NOMO-1 treated with dmso at 0.1 percent for 144 hours (cell line): ENCODE measurements around the gene ADORA2A.

Experiments used
- DNase-seq: peaks from one replicate; lab custom pipeline; 2025; ENCODE audit not compliant: unreplicated experiment; lab: John Stamatoyannopoulos, UW

The ADORA2A gene

DNA sequence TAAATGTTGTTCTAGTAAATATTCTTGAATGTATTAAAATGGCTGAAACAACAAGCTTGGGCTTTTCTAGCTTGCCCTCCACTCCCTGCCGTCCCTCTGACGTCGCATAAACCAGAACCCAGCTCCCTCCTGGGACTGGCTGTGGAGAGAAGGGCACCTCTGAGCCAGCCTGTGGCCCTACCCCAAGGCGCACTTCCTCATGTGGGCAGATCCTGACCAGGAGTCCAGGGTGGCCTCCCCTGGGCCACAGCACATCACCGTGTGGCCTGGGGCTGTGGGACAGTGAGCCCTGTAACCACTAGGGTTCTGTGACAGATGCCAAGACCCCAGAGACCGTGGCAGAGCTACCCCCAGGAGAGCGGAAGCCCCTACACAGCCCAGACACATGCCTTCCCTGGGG is 10.2 kb upstream of the ADORA2A start:
- no peak for DNase-seq

DNA sequence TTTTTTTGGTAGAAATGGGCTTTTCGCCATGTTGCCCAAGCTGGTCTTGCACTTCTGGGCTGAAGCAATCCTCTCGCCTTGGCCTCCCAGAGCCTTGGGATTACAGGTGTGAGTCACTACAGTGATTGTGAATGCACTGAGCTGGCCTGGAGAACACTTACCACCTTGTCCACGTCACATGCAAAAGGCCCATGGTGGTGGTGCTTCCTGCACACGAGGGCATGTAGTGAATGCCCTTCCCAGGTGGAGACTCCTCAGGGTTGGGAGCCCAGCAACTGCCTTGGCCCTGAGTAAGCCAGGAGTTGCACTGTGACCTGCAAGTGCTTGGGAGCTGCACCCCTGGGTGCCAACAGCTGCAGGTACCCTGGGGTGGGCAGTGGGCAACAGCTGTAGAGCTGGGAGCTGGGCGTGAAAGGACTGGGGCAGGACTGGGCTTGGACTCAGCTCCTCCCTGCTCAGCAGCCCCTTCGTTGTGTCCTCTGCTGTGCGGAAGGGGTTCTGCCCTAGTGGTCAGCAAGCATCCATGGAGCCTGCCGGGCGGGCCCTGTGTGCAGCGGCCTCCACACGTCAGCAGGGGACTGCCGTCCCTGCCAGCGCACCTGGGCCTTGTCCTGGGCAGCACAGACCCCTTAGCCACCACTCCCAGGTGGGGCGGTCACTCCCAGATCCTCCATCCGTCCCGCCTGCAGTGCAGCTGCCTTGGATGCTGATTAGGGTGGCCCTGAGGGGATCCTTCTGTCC is 9.3 kb upstream of the ADORA2A start:
- no peak for DNase-seq

DNA sequence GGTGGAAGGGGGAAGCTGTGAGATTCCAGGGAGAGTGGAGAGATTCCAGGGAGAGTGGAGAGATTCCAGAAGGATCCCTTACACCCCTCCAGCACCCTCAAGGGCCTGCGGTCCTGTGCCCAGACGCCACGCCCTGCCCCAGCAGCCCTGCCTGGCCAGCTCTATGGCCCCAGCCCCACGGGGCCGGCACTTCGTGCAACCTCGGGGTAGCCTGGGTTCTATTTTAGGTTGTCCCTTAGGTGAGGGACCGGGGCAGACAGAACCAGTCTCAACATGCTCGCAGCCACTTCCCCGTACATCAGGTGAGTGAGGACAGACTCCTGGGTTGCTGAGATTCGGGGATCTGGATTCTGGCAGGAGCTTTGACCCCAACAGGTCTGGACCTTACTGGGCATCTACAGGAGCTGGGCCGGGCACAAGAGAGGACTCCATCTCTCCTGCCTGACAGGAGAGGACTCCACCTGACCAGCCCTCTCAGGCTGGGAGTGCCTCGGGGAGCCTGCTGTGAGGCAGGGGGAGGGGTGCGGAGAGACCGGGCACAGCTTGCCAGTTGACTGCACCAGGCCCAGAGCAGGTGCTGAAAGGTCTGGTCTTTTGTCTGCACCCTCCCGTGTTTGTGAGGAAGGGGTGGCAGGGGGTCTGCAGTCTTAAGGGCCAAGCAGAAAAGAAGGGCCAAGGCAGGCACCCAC is 8.5 kb upstream of the ADORA2A start:
- DNase-seq, result no peak

GRCh38 chr22:24419475-24419850 is 7.9 kb upstream of the ADORA2A start:
- DNase-seq, result no peak

DNA sequence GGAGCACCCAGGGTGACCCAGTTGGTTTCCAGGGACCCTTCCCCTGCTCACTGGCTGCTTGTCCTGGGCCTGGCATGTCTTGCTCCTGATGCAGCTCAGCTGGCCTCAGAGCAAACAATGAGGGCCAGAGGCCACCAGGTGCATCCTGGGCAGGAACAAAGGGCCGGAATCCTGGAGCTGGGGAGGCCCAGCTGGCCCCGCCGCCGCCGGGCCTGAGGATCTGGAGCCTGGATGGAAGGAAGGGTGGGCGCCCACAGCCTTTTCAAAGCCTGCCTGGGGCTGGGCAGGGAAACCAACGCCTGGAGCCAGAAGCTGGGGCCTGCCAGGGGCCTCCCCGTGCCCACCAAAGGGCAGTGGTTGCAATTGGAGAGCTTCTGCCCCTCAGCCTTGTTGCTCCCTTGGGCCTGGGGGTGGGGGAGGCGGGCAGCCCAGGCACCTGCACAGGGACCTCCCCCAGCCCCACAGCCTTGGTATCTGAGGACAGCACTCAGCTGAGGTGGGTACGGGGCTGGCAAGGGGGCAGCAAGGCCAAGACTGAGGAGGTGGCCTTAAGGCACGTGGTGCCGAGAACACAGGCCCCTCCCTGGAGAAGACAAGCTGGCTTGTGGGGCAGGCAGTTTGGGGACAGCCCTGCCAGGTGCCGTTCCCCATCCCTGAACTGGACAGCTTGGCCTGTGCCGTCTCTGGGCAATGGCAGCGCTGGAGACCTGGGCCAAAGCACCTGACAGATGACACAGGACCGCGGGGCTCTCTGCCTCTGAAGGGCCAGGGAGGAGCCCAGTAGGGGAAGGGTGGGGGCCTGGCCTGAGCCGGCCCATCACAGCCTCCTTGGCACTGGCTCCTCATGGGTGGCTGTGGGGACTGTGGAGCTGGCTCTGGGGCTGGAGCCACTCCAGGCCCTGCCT is 7.1 kb upstream of the ADORA2A start:
- DNase-seq, result no peak

- no peak for DNase-seq
Measured at GRCh38 chr22:24420977-24421343, 6.4 kb upstream of the ADORA2A start.

- peak; percentile 12 for DNase-seq
Measured at GRCh38 chr22:24421428-24421931, 5.9 kb upstream of the ADORA2A start.

DNA sequence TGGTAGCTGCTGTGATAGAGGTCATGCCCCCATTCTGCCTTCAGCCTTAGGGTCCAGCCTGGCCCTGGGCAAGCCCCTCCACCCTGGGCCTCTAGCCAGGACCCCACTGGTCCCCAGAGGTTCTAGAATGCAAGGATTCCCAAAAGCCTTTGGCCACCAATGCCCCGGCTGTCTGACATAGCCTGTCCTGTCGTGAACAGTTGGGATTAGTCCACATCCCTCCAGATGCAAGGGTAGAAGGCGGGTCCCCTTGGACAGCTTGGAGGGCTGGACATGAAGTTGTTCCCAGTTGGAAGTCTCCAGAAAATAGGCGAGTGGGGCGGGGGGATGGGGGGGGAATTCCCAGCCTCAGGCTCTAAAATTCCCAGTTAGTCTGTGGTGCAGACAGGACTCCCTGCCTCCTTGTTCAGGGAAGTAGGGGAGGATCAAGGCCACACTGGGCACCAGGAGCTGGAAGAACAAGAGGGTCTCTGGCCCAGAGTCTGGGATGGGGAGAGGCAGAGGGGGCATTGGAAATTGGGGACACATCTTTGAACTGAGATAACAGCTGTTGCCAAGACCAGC is 5.2 kb upstream of the ADORA2A start:
- no peak for DNase-seq

DNA sequence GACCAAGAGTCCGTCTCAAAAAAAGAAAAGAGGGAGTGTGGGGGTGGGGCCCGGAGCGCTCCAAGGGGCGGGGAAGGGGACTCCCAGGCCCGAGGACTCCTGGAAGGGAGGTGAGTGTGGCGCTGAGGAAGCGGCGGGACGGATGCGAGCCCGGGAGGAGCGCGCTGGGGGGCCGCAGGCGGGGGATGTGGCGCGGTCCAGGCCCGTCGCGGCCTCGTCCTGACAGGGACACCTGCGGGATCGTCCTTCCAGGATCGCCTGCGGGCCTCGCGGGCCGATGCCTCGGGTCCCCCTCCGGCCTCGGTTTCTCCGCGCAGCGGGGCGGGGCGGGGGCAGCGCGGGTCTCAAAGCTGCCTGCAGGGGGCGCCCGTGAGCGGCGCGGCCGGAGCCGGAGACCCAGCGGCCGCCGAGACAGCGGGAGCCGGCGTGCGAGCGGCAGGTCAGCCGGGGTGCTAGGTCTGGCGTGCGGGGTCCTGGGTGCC is 3.8 kb upstream of the ADORA2A start:
- DNase-seq, result peak; percentile 24

DNA sequence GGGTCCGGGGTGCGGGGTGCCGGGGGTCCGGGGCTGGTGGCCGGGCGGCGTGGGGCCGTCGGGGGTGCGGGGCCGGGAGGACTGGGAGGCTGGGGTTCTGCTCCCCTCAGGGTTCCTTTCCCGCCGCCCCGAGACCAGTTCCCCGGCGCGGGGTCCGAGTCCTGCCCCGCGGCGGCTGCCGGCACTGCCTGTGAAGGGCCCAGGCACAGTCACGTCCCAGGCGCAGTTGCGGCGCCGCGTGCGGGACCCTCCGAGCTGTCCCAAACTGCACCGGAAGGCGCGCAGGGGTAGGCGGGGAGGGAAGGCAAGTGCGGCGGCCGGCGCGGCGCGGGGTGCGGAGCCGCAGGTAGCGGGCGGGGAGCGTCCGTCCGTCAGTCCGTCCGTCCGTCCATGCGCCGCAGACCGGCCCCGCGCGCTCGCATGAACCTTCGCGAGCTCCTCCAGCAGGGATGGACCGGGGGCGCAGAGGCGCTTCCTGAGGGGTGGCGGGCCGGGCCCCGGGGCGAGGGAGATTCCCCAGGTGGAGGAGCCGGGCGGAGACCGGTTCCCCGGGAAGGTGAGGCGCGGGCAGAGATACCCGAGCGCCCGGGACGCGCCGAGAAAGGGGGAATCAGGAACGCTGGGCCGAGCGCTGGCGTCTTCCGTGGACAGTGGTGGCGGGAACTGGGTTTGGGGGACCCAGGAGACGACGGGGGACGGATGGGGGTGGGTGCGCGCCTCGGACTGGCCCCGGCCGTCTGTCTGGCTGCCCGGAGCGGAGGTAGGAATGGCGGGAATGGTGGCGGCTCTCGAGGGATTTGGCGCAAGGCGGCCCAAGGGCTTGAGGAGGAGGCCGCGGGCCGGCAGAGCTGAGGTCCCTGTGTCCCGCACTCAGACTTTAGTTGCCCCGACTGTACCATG is 3.1 kb upstream of the ADORA2A start:
- DNase-seq, result no peak

- no peak for DNase-seq
Measured at GRCh38 chr22:24424901-24425775, 2.3 kb upstream of the ADORA2A start.

DNA sequence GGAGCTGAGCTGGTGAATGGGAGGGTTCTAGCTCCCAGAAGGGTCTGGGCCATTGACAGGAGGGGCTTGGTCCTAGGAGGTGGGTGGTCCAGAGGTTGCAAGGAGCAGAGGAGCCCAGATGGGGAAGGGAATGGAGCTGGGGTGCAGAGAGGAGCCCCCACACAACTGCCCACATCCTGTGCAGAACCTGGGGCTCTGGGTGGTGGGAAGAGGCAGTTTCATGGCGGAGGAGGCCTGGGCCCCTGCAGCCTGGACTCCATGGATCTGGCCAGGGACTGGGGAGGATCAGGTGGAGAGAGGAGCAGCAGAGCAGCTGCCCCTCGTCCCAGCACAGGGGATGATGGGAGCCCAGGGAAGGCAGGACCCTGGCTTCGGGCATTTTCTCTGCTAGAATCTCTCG is 963 bp upstream of the ADORA2A start:
- no peak for DNase-seq

DNA sequence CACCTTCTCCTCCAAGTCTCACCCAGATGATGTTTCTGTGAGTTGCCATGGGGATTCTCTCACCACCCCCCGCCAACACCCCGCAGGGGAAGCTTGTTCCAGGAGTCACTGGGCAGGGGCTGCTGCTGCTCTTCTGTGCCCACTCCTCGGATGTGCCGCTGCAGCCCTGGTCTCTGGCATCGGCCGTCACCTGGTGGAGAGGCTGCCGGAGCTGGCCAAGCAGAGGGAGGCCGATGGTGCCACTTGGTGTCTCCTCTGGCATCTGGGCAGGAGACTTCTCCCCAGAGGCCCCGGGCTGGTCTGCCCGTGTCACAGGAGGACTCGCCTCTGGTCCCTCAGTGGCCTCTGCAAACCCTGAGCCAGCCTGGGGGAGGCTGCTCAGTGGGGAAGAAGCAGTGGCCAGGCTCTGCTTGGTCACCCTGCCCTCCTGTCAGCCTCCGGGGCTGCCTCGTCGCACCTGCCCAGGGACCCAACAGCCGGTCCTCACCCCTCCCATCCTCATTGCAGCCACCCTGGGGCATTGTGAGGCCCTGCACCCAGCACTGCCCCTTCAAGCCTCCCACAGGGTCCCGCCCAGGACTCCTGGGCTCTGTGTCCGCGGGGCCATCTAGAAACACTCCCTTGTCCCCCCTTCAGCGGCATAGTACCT is 424 bp upstream of the ADORA2A start:
- DNase-seq, result no peak

DNA sequence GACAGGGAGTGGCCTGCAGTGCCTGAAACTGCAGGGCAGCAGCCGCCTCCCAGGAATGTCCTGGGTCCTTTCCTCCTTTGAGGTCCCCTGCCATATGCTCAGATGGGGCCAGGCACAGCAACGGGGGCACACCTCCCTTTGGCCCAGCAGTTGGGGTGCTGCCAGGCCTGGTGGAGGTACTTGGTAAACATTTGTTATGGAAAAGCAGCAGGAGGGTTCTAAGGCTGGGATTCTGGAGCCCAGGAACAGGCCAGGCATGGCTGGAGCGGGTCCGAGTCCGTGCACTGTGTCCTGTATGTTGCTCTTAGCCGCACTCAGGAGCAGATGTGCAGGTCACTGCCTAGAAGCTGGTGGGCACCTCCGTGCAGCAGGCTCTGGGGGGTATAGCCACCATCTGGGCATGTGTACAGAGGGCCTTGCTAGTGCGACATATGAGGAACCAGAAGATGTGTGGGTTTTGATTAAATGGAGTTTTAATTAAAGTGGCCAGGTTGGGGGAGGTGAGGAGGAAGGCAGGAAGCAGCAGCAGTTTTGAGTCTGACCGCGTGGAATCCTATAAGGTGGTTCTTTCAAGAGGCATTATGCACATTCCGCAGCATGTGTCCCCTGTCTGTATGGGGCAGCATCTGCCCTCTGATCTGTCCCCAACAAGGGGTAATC is 1.5 kb downstream of the ADORA2A start:
- DNase-seq, result no peak

DNA sequence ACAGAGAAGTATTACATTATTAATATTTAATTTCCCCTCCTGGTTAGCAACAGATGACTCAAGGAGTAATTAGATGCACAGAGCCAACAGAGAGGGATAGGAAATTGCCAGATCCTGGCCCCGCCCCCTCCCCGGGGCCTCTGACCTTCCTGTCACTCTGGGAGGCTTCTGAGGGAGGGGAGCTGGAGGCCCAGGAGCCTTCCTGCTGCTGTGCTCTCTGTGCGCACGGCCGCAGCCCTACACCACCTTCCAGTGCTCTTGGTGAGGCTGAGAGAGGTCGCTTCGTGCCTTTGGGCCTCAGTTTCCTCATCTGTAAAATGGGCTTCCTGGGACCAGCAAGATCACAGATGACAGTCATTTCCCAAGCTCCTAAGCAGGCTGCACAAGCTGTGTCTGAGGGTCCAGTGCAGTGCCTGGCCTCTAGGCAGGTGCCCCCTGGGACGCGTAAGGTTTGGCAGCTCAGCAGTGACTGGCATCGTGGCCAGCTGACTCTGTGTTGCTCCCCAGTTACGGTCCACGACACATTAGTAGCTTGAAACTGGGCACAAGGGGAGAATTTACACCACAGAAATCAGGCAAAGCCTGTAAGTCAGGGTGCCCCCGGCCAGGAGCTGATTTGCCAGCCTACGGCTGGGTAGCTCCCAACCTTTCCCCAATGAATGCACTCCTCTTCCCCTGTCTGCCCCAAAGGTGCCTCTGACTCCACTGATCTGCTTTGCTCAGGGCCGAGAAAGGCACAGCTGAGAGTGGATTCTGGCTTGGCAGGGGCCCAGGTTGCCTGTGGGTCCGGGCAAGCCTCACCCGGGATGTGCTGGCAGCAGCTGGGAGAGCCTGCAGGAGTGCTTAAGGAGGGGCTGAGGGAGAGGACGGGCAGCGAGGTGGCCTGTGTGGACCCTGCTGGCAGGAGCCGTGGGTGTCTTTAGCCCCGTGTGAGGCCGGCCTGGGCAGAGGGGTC is 2.3 kb downstream of the ADORA2A start:
- DNase-seq, result peak; percentile 66

DNA sequence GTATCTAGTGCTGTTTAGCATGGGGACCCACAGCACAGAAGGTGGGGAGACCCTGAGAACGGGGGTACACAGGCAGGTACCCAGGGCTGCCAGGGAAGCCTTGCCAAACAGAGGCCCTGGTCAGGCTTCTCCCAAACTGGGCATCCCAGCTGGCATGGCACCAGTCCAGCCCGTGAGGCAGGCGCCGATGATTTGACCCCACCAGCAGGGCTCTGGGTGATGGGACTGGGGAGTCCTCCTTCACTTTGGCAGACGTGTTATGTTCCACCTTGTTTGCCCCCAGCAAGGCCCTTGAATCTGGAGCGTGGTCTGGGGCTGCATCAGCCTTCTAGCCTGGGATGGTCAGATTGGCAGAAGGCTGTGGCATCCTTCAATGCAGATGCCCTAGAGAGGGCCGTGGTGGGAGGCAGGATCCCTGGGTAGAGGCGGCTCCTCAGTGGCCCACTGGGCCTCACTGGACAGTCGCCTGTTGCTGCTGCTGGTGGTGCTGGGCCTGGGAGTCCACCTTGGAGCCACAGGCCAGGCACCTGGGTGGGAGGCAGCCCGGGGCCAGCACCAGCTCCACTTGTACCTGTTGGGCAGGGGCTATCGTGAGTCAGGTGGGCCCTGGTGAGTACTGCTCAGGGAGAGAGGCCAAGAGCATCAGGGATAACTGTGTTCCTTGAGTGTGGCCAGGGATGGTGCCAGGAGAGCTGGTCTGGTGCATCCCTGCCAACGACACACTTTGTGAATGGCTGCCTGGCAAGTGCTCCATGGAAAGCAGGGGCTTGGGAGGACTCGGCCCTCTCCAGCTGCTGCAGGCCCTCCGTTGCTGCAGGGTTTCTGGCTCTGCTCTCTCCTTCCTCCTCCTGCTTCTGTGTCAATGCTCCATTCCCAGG is 3.3 kb downstream of the ADORA2A start:
- DNase-seq, result no peak
